HEK293T (cell line): Measurements from ENCODE around the gene AOAH.
"Not testable (repeated sequence)": the region's sequence is repeated elsewhere in the genome, so short reads cannot be mapped to it uniquely, and the experiment has no call there.

ENCODE experiments used
- CTCF ChIA-PET: fragments of 350-600 bp; formaldehyde crosslinking; extraction: SDS; loops from one replicate; lab custom pipeline; 2021; ENCODE audit warnings: antibody characterized with exemption, inconsistent platforms; lab: Yijun Ruan, JAX
- POLR2A ChIA-PET: fragments of 350-600 bp; formaldehyde crosslinking; extraction: SDS; loops from one replicate; lab custom pipeline; 2020; ENCODE audit warnings: antibody characterized with exemption, inconsistent platforms; lab: Yijun Ruan, JAX
- DNase-seq: peaks from one replicate; pipeline ENCODE4 v3.0.0; 2012; ENCODE audit warnings: mixed read lengths; ENCODE audit errors: extremely low spot score
- ARNT ChIP-seq: fragments of 450-650 bp; IDR thresholded peaks from 2 replicates; pipeline ENCODE4 v1.6.1; 2017; ENCODE audit warnings: mild to moderate bottlenecking
- BHLHE40 ChIP-seq: fragments of 450-650 bp; IDR thresholded peaks from 2 replicates; pipeline ENCODE4 v1.6.1; 2016; ENCODE audit warnings: mild to moderate bottlenecking, moderate library complexity, borderline replicate concordance
- CTBP1 ChIP-seq: fragments of 450-650 bp; IDR thresholded peaks from 2 replicates; pipeline ENCODE4 v1.6.1; 2016; ENCODE audit warnings: borderline replicate concordance
- ELF4 ChIP-seq: fragments of 450-650 bp; IDR thresholded peaks from 2 replicates; pipeline ENCODE4 v1.6.1; 2017; ENCODE audit warnings: antibody characterized with exemption
- FOXA1 ChIP-seq: fragments of 450-650 bp; IDR thresholded peaks from 2 replicates; pipeline ENCODE4 v1.6.1; 2016; ENCODE audit warnings: mild to moderate bottlenecking
- FOXK2 ChIP-seq: fragments of 450-650 bp; IDR thresholded peaks from 2 replicates; pipeline ENCODE4 v1.6.1; 2016; ENCODE audit warnings: mild to moderate bottlenecking
- FOXM1 ChIP-seq: fragments of 450-650 bp; IDR thresholded peaks from 2 replicates; pipeline ENCODE4 v1.6.1; 2017; ENCODE audit warnings: mild to moderate bottlenecking, borderline replicate concordance
- HDGF ChIP-seq: fragments of 450-650 bp; IDR thresholded peaks from 2 replicates; pipeline ENCODE4 v1.6.1; 2017; ENCODE audit warnings: antibody characterized with exemption, borderline replicate concordance
- L3MBTL2 ChIP-seq: fragments of 450-650 bp; conservative IDR thresholded peaks from 2 replicates; pipeline ENCODE4 v1.6.1; 2016; ENCODE audit warnings: mild to moderate bottlenecking
- LEF1 ChIP-seq: fragments of 450-650 bp; IDR thresholded peaks from 2 replicates; pipeline ENCODE4 v1.6.1; 2017; ENCODE audit warnings: mild to moderate bottlenecking, borderline replicate concordance
- NFRKB ChIP-seq: fragments of 450-650 bp; IDR thresholded peaks from 2 replicates; pipeline ENCODE4 v1.6.1; 2016; ENCODE audit warnings: mild to moderate bottlenecking, moderate library complexity
- PKNOX1 ChIP-seq: fragments of 450-650 bp; IDR thresholded peaks from 2 replicates; pipeline ENCODE4 v1.6.1; 2016
- SP1 ChIP-seq: fragments of 450-650 bp; IDR thresholded peaks from 2 replicates; pipeline ENCODE4 v1.6.1; 2017
- SUZ12 ChIP-seq: fragments of 450-650 bp; IDR thresholded peaks from 2 replicates; pipeline ENCODE4 v1.6.1; 2016; ENCODE audit warnings: mild to moderate bottlenecking
- TARDBP ChIP-seq: fragments of 450-650 bp; IDR thresholded peaks from 2 replicates; pipeline ENCODE4 v1.6.1; 2016
- ZNF384 ChIP-seq: fragments of 450-650 bp; IDR thresholded peaks from 2 replicates; pipeline ENCODE4 v1.6.1; 2016

The AOAH gene

DNA sequence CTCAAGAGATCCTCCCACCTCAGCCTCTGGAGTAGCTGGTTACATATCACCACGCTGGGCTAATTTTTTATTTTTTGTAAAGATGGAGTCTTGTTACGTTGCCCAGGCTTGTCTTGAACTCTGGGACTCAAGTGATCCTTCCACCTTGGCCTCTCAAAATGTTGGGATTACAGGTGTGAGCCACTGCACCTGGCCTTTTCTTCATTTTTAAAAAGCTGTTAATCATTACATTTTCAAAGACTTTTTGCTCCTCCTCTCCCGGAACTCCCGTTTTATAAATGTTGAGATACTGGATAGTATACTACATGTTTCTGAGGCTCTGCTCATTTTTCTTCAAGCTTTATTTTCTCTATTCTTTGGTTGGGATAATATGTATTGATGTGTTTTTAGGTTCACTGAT is 16.4 kb downstream of the AOAH start:
- TF ChIP-seq FOXM1 (no peak), HDGF (no peak), TARDBP (no peak), ARNT (no peak), FOXA1 (no peak), ZNF384 (no peak), ELF4 (no peak), NFRKB (no peak), FOXK2 (no peak), L3MBTL2 (no peak), SP1 (no peak), CTBP1 (no peak), LEF1 (no peak)
- CTCF ChIA-PET = no interaction called here
- POLR2A ChIA-PET = no interaction called here
- no peak for DNase-seq

DNA sequence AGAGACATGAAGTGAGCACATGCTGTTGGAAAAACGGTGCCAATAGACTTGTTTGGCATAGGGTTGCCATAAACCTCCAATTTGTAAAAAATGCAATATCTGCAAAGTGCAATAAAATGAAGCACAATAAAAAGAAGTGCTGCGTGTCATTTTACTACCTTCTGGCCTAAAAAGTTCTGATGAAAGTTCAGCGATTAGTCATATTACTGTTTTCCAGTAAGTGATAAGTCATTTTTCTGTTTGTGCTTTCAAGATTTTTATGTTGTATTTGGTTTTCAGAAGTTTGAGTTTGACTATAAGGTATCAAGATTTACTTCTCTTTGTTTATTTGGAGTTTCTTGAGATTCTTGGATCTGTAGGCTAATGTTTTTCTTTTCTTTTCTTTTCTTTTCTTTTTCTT is 16.8 kb downstream of the AOAH start:
- no peak for DNase-seq
- TF ChIP-seq FOXM1 (no peak), PKNOX1 (no peak), TARDBP (no peak), LEF1 (no peak), ELF4 (no peak), L3MBTL2 (no peak), SP1 (no peak), HDGF (no peak), SUZ12 (no peak), FOXA1 (no peak), ARNT (no peak), NFRKB (no peak), CTBP1 (no peak), ZNF384 (no peak), BHLHE40 (no peak), FOXK2 (no peak)
- ChIA-PET POLR2A (no interaction called here), CTCF (no interaction called here)

DNA sequence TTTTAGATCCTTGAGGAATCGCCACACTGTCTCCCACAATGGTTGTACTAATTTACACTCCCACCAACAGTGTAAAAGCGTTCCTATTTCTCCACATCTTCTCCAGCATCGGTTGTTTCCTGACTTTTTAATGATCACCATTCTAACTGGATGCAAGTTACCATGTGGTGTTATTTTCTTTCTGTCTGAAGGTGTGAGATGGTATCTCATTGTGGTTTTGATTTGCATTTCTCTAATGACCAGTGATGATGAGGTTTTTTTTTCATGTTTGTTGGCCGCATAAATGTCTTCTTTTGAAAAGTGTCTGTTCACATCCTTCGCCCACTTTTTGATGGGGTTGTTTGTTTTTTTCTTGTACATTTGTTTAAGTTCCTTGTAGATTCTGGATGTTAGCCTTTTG is 20.4 kb downstream of the AOAH start:
- POLR2A ChIA-PET, CTCF ChIA-PET, DNase-seq: not testable (repeated sequence)

DNA sequence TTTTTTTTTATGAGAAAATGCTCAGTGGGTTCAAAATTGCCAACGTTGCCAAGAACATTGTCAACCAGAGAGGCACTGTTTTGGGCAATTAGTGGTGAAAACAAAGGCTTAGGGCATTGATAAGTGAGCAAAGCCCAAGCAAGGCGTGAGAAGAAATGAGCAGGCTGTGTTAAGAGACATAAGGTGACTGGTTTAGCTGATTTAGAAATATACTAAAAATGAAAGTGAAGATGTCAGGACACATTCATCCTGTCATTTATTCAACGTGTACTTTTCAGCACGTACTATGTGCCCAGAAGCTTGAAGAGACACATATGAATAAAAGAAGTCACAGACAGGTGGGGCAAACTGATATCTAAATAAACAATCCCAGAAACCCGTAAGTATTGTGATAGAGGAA is 31.8 kb downstream of the AOAH start:
- no peak for DNase-seq
- ChIA-PET POLR2A (no interaction called here), CTCF (interaction anchor here (0.7 kb wide), 2 partner anchors 238 to 1601 kb away, joined by 5 to 7 read pairs; no protein-coding TSS in a partner anchor)
- no peak for TF ChIP-seq BHLHE40
- TF ChIP-seq ARNT = no peak
- no peak for TF ChIP-seq FOXK2
- TF ChIP-seq SUZ12 = no peak
- TF ChIP-seq NFRKB = no peak
- no peak for TF ChIP-seq LEF1
- no peak for TF ChIP-seq L3MBTL2
- TF ChIP-seq FOXM1 = no peak
- no peak for TF ChIP-seq HDGF
- TF ChIP-seq CTBP1 = no peak
- TF ChIP-seq FOXA1 = no peak
- TF ChIP-seq SP1 = no peak
- TF ChIP-seq TARDBP = no peak
- TF ChIP-seq ELF4 = no peak
- TF ChIP-seq PKNOX1 = no peak
- TF ChIP-seq ZNF384 = no peak

GRCh38 chr7:36691983-36692382 is 32.3 kb downstream of the AOAH start:
- TF ChIP-seq FOXM1 (no peak), BHLHE40 (no peak), NFRKB (no peak), SUZ12 (no peak), FOXA1 (no peak)
- ChIA-PET CTCF (interaction anchor here (0.7 kb wide), 2 partner anchors 238 to 1601 kb away, joined by 5 to 7 read pairs; no protein-coding TSS in a partner anchor), POLR2A (no interaction called here)
- DNase-seq = no peak

DNA sequence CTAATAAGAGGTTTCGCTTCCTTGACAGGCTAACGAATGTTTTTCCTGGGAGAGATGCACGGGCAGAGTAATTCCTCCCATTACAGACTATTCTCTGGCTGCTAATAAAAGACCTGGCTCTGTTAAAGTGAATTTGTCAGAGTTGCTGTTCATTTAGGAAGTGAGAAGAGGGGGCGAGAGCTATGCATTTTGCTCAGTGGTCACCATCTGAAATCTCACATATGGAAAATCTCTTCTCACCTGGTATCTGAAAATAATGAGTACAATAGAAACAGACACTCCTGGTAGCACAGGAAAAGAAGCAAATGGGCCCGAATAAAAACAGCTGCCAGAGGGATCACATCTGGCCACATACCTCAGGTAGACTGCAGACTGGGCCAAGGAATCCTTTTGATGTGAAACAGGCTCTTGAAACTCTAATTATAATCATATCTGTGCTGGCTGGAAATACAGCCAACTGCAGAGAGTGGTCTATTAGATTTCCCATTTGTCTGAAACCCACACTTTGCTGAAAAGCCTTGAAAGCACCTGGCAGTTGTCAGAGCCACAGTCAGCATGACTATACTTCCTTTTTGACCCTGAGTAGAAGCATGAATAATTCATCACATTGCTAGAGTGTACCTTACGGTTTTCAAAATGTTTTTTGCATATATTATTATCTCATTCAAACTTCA is 33.6 kb downstream of the AOAH start:
- DNase-seq = no peak
- TF ChIP-seq PKNOX1 (no peak), FOXK2 (no peak), HDGF (no peak), FOXA1 (no peak), ZNF384 (no peak), FOXM1 (no peak), LEF1 (no peak), L3MBTL2 (no peak), ARNT (no peak), SP1 (no peak), NFRKB (no peak), CTBP1 (no peak)
- POLR2A ChIA-PET = no interaction called here
- CTCF ChIA-PET = no interaction called here

DNA sequence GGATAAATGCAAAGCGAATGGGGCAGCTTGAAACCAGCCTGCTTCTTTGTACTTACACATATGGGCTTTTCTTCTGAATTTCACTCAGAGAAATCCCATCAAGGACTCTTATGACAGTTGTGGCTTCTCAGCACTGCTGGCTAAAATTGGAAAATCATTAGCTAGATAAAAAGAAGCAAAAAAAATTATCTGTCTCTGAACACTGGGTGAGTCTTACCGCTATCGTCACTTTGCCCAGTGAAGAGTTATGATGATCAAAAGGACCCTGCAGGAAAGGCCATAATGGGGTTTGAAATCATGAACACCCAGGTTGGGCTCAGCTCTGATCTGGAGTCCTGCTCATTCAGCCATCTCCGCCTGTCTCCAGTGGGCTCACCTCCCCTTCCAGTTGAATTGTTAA is 34.3 kb downstream of the AOAH start:
- CTCF ChIA-PET = no interaction called here
- no peak for DNase-seq
- TF ChIP-seq CTBP1 = no peak
- TF ChIP-seq ARNT = no peak
- TF ChIP-seq FOXM1 = no peak
- TF ChIP-seq ELF4 = no peak
- TF ChIP-seq FOXK2 = no peak
- POLR2A ChIA-PET = no interaction called here
